ENCODE data around the gene RRAD.
"Not testable (repeated sequence)": the region's sequence is repeated elsewhere in the genome, so short reads cannot be mapped to it uniquely, and the experiment has no call there.

The RRAD gene

GRCh38 chr16:66900721-66901441, 24.5 kb downstream of the RRAD start:
- DNase-seq (ENCODE audit: low spot score) = no peak
- in situ Hi-C loops (cut with MboI; ENCODE audit: low pct_unique_long_range_greater_than_20kb, low sequenced_read_pairs, unreplicated experiment) = no loop called here
- no peak for TF ChIP-seq CTCF (IDR thresholded peaks at IDR 0.05; ENCODE audit: extremely low read depth, insufficient read depth, missing control alignments)

DNA sequence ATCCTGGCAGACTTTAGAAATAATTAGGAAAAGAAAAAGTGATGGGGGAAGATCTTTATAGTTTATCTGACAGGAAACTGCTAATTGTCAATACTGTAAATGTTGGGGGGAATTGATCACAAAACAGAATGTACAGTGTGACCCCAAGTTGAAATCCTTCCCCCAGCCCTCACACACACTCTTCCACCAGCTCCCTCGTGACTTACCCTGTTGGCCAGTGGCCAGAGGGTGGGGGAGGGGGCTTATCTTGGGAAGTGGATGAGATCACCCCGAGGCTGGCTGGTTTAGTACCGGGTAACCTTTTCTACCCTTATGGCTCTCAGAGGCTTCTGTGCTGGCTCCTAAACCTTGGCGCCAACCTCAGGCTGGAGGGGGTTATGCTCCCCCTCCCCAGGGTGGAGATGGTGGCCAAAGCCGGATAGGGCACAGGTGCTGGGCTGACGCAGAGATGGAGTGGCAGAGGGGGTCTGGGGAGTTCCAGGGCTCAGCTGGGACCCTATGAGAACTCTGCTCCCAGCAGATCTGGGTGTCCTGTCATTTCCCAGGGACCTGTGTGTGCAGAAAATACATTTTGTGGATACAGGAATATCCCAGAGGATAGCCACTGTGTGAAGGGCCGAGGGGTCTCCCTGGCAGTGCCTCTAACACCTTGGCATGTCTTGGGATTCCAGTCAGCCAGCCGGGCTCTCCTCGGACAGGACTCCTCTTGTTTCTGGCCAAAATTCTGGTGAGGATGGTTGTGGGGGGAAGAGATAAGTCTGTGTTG, 25.2 kb downstream of the RRAD start:
- in situ Hi-C loops (cut with MboI; ENCODE audit: low pct_unique_long_range_greater_than_20kb, low sequenced_read_pairs, unreplicated experiment) = no loop called here
- no peak for DNase-seq (ENCODE audit: low spot score)
- TF ChIP-seq CTCF (IDR thresholded peaks at IDR 0.05; ENCODE audit: extremely low read depth, insufficient read depth, missing control alignments) = no peak

DNA sequence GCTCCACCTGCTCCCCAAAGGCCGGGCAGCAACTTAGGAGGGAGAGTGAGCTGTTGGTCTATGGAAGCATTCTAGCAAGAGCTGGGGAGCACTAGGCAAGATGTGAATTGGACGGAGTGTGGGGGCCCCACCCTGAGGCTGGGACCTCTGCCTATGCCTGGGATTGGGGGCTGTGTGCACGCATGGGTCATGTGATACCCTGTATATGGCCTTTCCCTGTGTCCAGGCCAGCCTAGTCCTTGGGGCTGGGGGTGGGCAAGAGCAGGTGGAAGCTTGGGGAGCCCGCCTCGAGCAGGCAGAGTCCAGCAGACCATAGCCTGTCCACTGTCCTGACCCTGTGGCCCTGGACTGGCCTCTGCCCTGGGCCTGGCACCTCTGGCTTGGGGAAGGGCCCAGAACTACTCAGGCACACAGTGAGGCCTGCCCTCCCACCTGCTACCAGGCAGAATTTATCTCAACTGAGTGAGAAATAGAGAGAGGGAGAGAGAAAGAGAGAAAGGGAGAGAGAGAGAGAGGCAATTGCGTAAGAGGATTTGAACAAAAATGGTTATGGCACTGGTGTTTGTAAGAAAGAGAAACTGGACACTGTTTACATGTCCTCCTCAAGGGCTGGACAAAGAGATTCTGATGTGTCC, 25.9 kb downstream of the RRAD start:
- in situ Hi-C loops (cut with MboI; ENCODE audit: low pct_unique_long_range_greater_than_20kb, low sequenced_read_pairs, unreplicated experiment) = no loop called here

GRCh38 chr16:66898933-66899309, 26.4 kb downstream of the RRAD start:
- TF ChIP-seq CTCF (IDR thresholded peaks at IDR 0.05; ENCODE audit: extremely low read depth, insufficient read depth, missing control alignments) = no peak
- in situ Hi-C loops (cut with MboI; ENCODE audit: low pct_unique_long_range_greater_than_20kb, low sequenced_read_pairs, unreplicated experiment) = no loop called here
- no peak for DNase-seq (ENCODE audit: low spot score)

More for the DNA sequence above, 25.9 kb downstream of the RRAD start:
- no peak for TF ChIP-seq CTCF (IDR thresholded peaks at IDR 0.05; ENCODE audit: extremely low read depth, insufficient read depth, missing control alignments)
- no peak for DNase-seq (ENCODE audit: low spot score)

GRCh38 chr16:66898207-66898606, 27.1 kb downstream of the RRAD start:
- in situ Hi-C loops (cut with MboI; ENCODE audit: low pct_unique_long_range_greater_than_20kb, low sequenced_read_pairs, unreplicated experiment) = no loop called here
- TF ChIP-seq CTCF (IDR thresholded peaks at IDR 0.05; ENCODE audit: extremely low read depth, insufficient read depth, missing control alignments) = no peak
- no peak for DNase-seq (ENCODE audit: low spot score)

DNA sequence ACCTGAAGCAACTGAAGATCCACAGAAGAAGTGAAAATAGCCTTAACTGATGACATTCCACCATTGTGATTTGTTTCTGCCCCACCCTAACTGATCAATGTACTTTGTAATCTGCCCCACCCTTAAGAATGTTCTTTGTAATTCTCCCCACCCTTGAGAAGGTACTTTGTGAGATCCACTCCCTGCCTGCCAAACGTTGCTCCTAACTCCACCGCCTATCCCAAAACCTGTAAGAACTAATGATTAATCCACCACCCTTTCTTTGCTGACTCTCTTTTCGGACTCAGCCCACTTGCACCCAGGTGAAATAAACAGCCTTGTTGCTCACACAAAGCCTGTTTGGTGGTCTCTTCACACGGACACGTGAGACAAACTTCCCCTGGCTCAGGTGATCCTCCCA, 28.7 kb downstream of the RRAD start:
- DNase-seq (ENCODE audit: low spot score); in situ Hi-C loops (cut with MboI; ENCODE audit: low pct_unique_long_range_greater_than_20kb, low sequenced_read_pairs, unreplicated experiment): not testable (repeated sequence)

GRCh38 chr16:66895999-66896398, 29.3 kb downstream of the RRAD start:
- peak; percentile 5 for DNase-seq (ENCODE audit: low spot score)
- no peak for TF ChIP-seq CTCF (IDR thresholded peaks at IDR 0.05; ENCODE audit: extremely low read depth, insufficient read depth, missing control alignments)
- in situ Hi-C loops (cut with MboI; ENCODE audit: low pct_unique_long_range_greater_than_20kb, low sequenced_read_pairs, unreplicated experiment) = no loop called here
